ENCODE results near the gene KRTAP5-1.
"Not testable (repeated sequence)": the region's sequence is repeated elsewhere in the genome, so short reads cannot be mapped to it uniquely, and the experiment has no call there.

Gene KRTAP5-1

GRCh38 chr11:1618231-1618630 lies 33.1 kb upstream of the KRTAP5-1 start:
- TF ChIP-seq, protein P1, sequence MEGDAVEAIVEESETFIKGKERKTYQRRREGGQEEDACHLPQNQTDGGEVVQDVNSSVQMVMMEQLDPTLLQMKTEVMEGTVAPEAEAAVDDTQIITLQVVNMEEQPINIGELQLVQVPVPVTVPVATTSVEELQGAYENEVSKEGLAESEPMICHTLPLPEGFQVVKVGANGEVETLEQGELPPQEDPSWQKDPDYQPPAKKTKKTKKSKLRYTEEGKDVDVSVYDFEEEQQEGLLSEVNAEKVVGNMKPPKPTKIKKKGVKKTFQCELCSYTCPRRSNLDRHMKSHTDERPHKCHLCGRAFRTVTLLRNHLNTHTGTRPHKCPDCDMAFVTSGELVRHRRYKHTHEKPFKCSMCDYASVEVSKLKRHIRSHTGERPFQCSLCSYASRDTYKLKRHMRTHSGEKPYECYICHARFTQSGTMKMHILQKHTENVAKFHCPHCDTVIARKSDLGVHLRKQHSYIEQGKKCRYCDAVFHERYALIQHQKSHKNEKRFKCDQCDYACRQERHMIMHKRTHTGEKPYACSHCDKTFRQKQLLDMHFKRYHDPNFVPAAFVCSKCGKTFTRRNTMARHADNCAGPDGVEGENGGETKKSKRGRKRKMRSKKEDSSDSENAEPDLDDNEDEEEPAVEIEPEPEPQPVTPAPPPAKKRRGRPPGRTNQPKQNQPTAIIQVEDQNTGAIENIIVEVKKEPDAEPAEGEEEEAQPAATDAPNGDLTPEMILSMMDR (IDR thresholded peaks at IDR 0.05; ENCODE audit: insufficient read depth, low read length, missing control alignments) = no peak
- H3K4me3 ChIP-seq (ENCODE audit: low read depth, low read length) = no peak overlapping the region
- no peak for DNase-seq (ENCODE audit: low read depth, low spot score)
- POLR2A ChIA-PET = no interaction called here
- CTCF ChIA-PET = interaction anchor here (1.2 to 5.6 kb wide), 5 partner anchors 11 to 71 kb away, joined by 3 to 52 read pairs (median 6); partner anchors contain the start of gene KRTAP5-5

DNA sequence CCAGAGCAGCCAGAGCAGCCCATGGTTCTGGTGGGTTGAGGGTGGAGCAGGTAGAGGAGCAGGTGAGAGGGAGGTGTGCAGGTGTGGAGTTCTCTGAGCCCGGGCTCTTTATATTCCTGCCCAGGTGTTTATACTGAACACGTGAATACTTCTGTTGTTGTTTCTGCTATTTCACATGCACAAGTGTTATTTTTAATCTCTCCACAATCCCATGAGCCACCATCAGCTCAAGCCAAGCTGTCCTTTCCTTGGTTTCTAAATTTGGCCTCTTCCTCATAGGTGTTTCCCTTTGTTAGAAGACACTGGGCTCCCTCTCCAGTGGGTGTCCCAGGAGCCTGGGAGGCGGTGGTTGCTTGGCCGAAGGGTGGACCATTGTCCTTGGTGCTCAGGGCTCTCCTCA lies 23.3 kb upstream of the KRTAP5-1 start, which contains the start of gene KRTAP5-3:
Gene KRTAP5-3, minus strand, starts transcription at position 101 of the 400 bp plus-strand sequence. Its CDS starts 78 bp downstream, at position 23.
- ChIA-PET CTCF (interaction anchor here (1.0 to 2.6 kb wide), 4 partner anchors 13 to 34 kb away, joined by 3 to 9 read pairs (median 6); no protein-coding TSS in a partner anchor), POLR2A (no interaction called here)
- TF ChIP-seq, protein P1 (IDR thresholded peaks at IDR 0.05; ENCODE audit: insufficient read depth, low read length, missing control alignments) = no peak
- no peak within 1 kb of the TSS for H3K4me3 ChIP-seq (ENCODE audit: low read depth, low read length)
- no peak for DNase-seq (ENCODE audit: low read depth, low spot score)

- DNase-seq (ENCODE audit: low read depth, low spot score); POLR2A ChIA-PET; H3K4me3 ChIP-seq (ENCODE audit: low read depth, low read length): not testable (repeated sequence)
- CTCF ChIA-PET = interaction anchor here (1.4 to 2.6 kb wide), 3 partner anchors 13 to 33 kb away, joined by 4 to 9 read pairs (median 7); no protein-coding TSS in a partner anchor
Measured at GRCh38 chr11:1607901-1608300, 22.8 kb upstream of the KRTAP5-1 start.

- POLR2A ChIA-PET; DNase-seq (ENCODE audit: low read depth, low spot score); H3K4me3 ChIP-seq (ENCODE audit: low read depth, low read length): not testable (repeated sequence)
- CTCF ChIA-PET = interaction anchor here (1.4 to 2.6 kb wide), 2 partner anchors 12 to 33 kb away, joined by 7 to 9 read pairs; no protein-coding TSS in a partner anchor
Measured at GRCh38 chr11:1607156-1607845, 22.2 kb upstream of the KRTAP5-1 start.

DNA sequence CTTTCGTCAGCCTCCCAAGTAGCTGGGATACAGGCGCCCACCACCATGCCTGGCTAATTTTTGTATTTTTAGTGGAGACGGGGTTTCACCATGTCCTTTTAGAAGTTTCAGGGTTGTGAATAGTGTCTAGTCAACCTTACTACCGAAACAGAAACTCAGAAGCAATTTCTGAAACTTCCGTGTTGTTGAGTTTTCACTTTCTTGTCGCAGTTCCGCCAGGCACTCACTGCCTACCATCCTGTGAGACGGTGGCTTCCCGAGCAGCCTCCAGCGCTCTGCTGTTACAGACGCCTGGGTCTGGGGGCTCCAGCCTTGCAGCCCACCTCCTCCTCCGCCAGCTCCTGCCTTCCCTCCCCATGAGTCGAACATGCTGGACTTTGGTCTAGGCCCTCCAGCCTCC lies 20.8 kb upstream of the KRTAP5-1 start:
- CTCF ChIA-PET = interaction anchor here (1.0 to 2.1 kb wide), 2 partner anchors 10 to 17 kb away, joined by 4 to 20 read pairs; no protein-coding TSS in a partner anchor
- DNase-seq (ENCODE audit: low read depth, low spot score); H3K4me3 ChIP-seq (ENCODE audit: low read depth, low read length); POLR2A ChIA-PET: not testable (repeated sequence)

GRCh38 chr11:1604711-1605110 lies 19.6 kb upstream of the KRTAP5-1 start:
- CTCF ChIA-PET = interaction anchor here (2.1 kb wide), 1 partner anchor 9 kb away, joined by 20 read pairs; no protein-coding TSS in a partner anchor
- H3K4me3 ChIP-seq (ENCODE audit: low read depth, low read length) = no peak overlapping the region
- POLR2A ChIA-PET = no interaction called here
- TF ChIP-seq, protein P1 (IDR thresholded peaks at IDR 0.05; ENCODE audit: insufficient read depth, low read length, missing control alignments) = no peak
- no peak for DNase-seq (ENCODE audit: low read depth, low spot score)

DNA sequence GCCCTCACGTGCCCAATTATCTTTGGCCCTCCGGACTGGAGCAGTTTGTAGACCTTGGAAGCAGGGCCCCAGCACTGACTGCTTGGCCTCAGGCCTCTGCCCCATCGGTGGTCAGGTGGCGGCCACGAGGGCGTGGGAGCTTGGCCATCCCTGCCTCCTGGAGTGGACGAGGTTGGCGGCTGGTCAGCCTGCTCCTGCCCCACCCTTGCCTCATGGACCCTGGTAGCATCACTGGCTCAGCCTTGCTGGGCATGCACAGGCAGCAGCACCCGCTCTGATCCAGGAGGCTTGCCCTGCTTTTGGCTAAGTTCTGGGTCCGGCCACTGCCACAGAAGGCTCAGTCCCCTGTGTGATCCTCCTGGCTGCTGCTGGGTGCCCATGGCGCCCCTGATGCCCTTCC lies 19.1 kb upstream of the KRTAP5-1 start:
- no peak for DNase-seq (ENCODE audit: low read depth, low spot score)
- ChIA-PET POLR2A (no interaction called here), CTCF (no interaction called here)
- TF ChIP-seq, protein P1 (IDR thresholded peaks at IDR 0.05; ENCODE audit: insufficient read depth, low read length, missing control alignments) = no peak
- H3K4me3 ChIP-seq (ENCODE audit: low read depth, low read length) = no peak overlapping the region

DNA sequence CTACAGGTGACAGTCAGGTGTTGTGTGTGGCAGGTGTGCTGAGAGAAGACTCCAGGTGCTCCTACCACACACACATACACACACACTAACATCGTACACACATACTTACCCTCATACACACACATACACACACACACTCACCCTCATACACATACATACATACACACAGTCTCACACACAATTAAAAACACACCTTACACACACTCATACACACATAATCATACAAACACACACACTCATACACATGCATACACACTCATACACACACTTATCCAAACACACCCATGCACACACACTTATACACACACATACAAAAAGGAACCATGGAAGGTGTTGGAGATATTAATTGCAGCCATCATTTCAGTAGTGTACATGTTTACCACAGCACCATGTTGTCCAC lies 18.5 kb upstream of the KRTAP5-1 start:
- CTCF ChIA-PET = no interaction called here

GRCh38 chr11:1601663-1602062 lies 16.6 kb upstream of the KRTAP5-1 start:
- H3K4me3 ChIP-seq (ENCODE audit: low read depth, low read length); POLR2A ChIA-PET: not testable (repeated sequence)
- CTCF ChIA-PET = interaction anchor here (1.0 kb wide), 1 partner anchor 27 kb away, joined by 6 read pairs; no protein-coding TSS in a partner anchor

More for the DNA sequence above, 18.5 kb upstream of the KRTAP5-1 start:
- DNase-seq (ENCODE audit: low read depth, low spot score) = no peak
- no peak overlapping the region for H3K4me3 ChIP-seq (ENCODE audit: low read depth, low read length)
- TF ChIP-seq, protein P1 (IDR thresholded peaks at IDR 0.05; ENCODE audit: insufficient read depth, low read length, missing control alignments) = no peak
- POLR2A ChIA-PET = no interaction called here

More at GRCh38 chr11:1601663-1602062, 16.6 kb upstream of the KRTAP5-1 start:
- DNase-seq (ENCODE audit: low read depth, low spot score) = not testable (repeated sequence)

All from AG04449 (cell line).